Measurements from ENCODE around the gene ZCWPW1. TPM values are rescaled to one million over a fixed set of nuclear protein-coding genes. Genes with fewer than 3 reads are reported as not detected.

ZCWPW1 gene
- total and polyA plus RNA-seq, 2 of the 13 experiments (the other 11 are each of a cell fraction or from before 2014, with no cell fraction given), result 2.4 to 2.5 TPM

- TF ChIP-seq ZNF143 (CRISPR knock-in tag; IDR thresholded peaks at IDR 0.05) (peak; percentile 76), PRDM15 (CRISPR knock-in tag; IDR thresholded peaks at IDR 0.05) (no peak), MBNL3 (CRISPR knock-in tag; conservative IDR thresholded peaks at IDR 0.05) (no peak), GTF3A (CRISPR knock-in tag; conservative IDR thresholded peaks at IDR 0.05) (no peak), TFAP4 (IDR thresholded peaks at IDR 0.05; ENCODE audit: borderline replicate concordance, low read depth) (peak; percentile 80; the same call in 1 of the 2 replicates)
- TF ChIP-seq, protein P1, sequence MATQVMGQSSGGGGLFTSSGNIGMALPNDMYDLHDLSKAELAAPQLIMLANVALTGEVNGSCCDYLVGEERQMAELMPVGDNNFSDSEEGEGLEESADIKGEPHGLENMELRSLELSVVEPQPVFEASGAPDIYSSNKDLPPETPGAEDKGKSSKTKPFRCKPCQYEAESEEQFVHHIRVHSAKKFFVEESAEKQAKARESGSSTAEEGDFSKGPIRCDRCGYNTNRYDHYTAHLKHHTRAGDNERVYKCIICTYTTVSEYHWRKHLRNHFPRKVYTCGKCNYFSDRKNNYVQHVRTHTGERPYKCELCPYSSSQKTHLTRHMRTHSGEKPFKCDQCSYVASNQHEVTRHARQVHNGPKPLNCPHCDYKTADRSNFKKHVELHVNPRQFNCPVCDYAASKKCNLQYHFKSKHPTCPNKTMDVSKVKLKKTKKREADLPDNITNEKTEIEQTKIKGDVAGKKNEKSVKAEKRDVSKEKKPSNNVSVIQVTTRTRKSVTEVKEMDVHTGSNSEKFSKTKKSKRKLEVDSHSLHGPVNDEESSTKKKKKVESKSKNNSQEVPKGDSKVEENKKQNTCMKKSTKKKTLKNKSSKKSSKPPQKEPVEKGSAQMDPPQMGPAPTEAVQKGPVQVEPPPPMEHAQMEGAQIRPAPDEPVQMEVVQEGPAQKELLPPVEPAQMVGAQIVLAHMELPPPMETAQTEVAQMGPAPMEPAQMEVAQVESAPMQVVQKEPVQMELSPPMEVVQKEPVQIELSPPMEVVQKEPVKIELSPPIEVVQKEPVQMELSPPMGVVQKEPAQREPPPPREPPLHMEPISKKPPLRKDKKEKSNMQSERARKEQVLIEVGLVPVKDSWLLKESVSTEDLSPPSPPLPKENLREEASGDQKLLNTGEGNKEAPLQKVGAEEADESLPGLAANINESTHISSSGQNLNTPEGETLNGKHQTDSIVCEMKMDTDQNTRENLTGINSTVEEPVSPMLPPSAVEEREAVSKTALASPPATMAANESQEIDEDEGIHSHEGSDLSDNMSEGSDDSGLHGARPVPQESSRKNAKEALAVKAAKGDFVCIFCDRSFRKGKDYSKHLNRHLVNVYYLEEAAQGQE (IDR thresholded peaks at IDR 0.05; ENCODE audit: borderline replicate concordance in 1 of 2, low read depth in 1 of 2, low read length in 2 of 2), result peak in 1 of 2 experiments; percentile 37; a peak in 1 of 4 replicates
- TF ChIP-seq, protein P2, sequence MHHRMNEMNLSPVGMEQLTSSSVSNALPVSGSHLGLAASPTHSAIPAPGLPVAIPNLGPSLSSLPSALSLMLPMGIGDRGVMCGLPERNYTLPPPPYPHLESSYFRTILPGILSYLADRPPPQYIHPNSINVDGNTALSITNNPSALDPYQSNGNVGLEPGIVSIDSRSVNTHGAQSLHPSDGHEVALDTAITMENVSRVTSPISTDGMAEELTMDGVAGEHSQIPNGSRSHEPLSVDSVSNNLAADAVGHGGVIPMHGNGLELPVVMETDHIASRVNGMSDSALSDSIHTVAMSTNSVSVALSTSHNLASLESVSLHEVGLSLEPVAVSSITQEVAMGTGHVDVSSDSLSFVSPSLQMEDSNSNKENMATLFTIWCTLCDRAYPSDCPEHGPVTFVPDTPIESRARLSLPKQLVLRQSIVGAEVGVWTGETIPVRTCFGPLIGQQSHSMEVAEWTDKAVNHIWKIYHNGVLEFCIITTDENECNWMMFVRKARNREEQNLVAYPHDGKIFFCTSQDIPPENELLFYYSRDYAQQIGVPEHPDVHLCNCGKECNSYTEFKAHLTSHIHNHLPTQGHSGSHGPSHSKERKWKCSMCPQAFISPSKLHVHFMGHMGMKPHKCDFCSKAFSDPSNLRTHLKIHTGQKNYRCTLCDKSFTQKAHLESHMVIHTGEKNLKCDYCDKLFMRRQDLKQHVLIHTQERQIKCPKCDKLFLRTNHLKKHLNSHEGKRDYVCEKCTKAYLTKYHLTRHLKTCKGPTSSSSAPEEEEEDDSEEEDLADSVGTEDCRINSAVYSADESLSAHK (CRISPR knock-in tag; IDR thresholded peaks at IDR 0.05; ENCODE audit: borderline replicate concordance), result no peak
- TF ChIP-seq, protein P3, sequence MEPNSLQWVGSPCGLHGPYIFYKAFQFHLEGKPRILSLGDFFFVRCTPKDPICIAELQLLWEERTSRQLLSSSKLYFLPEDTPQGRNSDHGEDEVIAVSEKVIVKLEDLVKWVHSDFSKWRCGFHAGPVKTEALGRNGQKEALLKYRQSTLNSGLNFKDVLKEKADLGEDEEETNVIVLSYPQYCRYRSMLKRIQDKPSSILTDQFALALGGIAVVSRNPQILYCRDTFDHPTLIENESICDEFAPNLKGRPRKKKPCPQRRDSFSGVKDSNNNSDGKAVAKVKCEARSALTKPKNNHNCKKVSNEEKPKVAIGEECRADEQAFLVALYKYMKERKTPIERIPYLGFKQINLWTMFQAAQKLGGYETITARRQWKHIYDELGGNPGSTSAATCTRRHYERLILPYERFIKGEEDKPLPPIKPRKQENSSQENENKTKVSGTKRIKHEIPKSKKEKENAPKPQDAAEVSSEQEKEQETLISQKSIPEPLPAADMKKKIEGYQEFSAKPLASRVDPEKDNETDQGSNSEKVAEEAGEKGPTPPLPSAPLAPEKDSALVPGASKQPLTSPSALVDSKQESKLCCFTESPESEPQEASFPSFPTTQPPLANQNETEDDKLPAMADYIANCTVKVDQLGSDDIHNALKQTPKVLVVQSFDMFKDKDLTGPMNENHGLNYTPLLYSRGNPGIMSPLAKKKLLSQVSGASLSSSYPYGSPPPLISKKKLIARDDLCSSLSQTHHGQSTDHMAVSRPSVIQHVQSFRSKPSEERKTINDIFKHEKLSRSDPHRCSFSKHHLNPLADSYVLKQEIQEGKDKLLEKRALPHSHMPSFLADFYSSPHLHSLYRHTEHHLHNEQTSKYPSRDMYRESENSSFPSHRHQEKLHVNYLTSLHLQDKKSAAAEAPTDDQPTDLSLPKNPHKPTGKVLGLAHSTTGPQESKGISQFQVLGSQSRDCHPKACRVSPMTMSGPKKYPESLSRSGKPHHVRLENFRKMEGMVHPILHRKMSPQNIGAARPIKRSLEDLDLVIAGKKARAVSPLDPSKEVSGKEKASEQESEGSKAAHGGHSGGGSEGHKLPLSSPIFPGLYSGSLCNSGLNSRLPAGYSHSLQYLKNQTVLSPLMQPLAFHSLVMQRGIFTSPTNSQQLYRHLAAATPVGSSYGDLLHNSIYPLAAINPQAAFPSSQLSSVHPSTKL (CRISPR knock-in tag; IDR thresholded peaks at IDR 0.05), result peak; percentile 91
- TF ChIP-seq, protein P4, sequence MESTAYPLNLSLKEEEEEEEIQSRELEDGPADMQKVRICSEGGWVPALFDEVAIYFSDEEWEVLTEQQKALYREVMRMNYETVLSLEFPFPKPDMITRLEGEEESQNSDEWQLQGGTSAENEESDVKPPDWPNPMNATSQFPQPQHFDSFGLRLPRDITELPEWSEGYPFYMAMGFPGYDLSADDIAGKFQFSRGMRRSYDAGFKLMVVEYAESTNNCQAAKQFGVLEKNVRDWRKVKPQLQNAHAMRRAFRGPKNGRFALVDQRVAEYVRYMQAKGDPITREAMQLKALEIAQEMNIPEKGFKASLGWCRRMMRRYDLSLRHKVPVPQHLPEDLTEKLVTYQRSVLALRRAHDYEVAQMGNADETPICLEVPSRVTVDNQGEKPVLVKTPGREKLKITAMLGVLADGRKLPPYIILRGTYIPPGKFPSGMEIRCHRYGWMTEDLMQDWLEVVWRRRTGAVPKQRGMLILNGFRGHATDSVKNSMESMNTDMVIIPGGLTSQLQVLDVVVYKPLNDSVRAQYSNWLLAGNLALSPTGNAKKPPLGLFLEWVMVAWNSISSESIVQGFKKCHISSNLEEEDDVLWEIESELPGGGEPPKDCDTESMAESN (CRISPR knock-in tag; conservative IDR thresholded peaks at IDR 0.05), result peak; percentile 91
Measured at GRCh38 chr7:100444311-100445278, 16.1 kb upstream of the ZCWPW1 start (continued).

All from HepG2 (cell line).